Neural progenitor cell (in vitro differentiated cells): Measurements from ENCODE around the gene SLC25A53. TPM values are rescaled to one million over a fixed set of nuclear protein-coding genes. Genes with fewer than 3 reads are reported as not detected.

ENCODE experiments used
- DNase-seq: peaks from one replicate; pipeline ENCODE4 v3.0.0-alpha.2; 2016; ENCODE audit warnings: low spot score
- H2AFZ ChIP-seq: fragments of 200-600 bp; sonication (generic); replicated peaks from 2 replicates; pipeline ENCODE4 v1.6.1; 2016; ENCODE audit warnings: antibody characterized with exemption
- H3F3A ChIP-seq: fragments of 200-600 bp; sonication (generic); 2 replicates; pipeline ENCODE4 v1.6.1; 2016; ENCODE audit warnings: antibody characterized with exemption, low read depth
- H3K27ac ChIP-seq: fragments of 200-600 bp; sonication (generic); 2 replicates; pipeline ENCODE4 v1.5.1; 2016; ENCODE audit warnings: mild to moderate bottlenecking
- H3K27me3 ChIP-seq: fragments of 200-600 bp; sonication (generic); 2 replicates; pipeline ENCODE4 v1.6.1; 2016; ENCODE audit warnings: mild to moderate bottlenecking, moderate library complexity
- H3K36me3 ChIP-seq: fragments of 200-600 bp; sonication (generic); 2 replicates; pipeline ENCODE4 v1.5.1; 2016
- H3K4me1 ChIP-seq: fragments of 200-600 bp; sonication (generic); 2 replicates; pipeline ENCODE4 v1.6.1; 2016; ENCODE audit warnings: mixed run types
- H3K4me2 ChIP-seq: fragments of 200-600 bp; sonication (generic); 2 replicates; pipeline ENCODE4 v1.6.1; 2016
- H3K4me3 ChIP-seq: fragments of 200-600 bp; sonication (generic); 2 replicates; pipeline ENCODE4 v1.5.1; 2016
- H3K79me2 ChIP-seq: fragments of 200-600 bp; sonication (generic); 2 replicates; pipeline ENCODE4 v1.6.1; 2016; ENCODE audit warnings: low read depth
- H3K9ac ChIP-seq: fragments of 200-600 bp; sonication (generic); 2 replicates; pipeline ENCODE4 v1.6.1; 2016
- H3K9me3 ChIP-seq: fragments of 200-600 bp; sonication (generic); 2 replicates; pipeline ENCODE4 v1.5.1; 2016; ENCODE audit warnings: low read depth
- H4K20me1 ChIP-seq: fragments of 200-600 bp; sonication (generic); 2 replicates; pipeline ENCODE4 v1.6.1; 2016; ENCODE audit warnings: low read depth
- H3K27ac Mint-ChIP-seq: 3 replicates; pipeline ENCODE4 v1.8.0; 2021; ENCODE audit warnings: mixed read lengths
- H3K27me3 Mint-ChIP-seq: 2 replicates; pipeline ENCODE4 v1.8.0; 2022; ENCODE audit warnings: low read depth, mild to moderate bottlenecking, inconsistent platforms, moderate library complexity, mixed read lengths; ENCODE audit not compliant: insufficient read depth
- H3K36me3 Mint-ChIP-seq: 3 replicates; pipeline ENCODE4 v1.8.0; 2021; ENCODE audit warnings: mixed read lengths
- H3K4me1 Mint-ChIP-seq: 3 replicates; pipeline ENCODE4 v1.8.0; 2021; ENCODE audit warnings: mixed read lengths
- H3K4me3 Mint-ChIP-seq: 3 replicates; pipeline ENCODE4 v1.8.0; 2021; ENCODE audit warnings: mild to moderate bottlenecking, moderate library complexity, mixed read lengths
- H3K9me3 Mint-ChIP-seq: 3 replicates; pipeline ENCODE4 v1.8.0; 2020; ENCODE audit warnings: mixed read lengths
- CTCF ChIP-seq: fragments of 200-600 bp; sonication (generic); IDR thresholded peaks from 2 replicates; pipeline ENCODE4 v1.5.1; 2017; ENCODE audit warnings: antibody characterized with exemption, mild to moderate bottlenecking
- EZH2 ChIP-seq: fragments of 200-600 bp; sonication (generic); IDR thresholded peaks from 2 replicates; pipeline ENCODE4 v1.6.1; 2017; ENCODE audit warnings: antibody characterized with exemption, mild to moderate bottlenecking, moderate library complexity
- EZH2phosphoT487 ChIP-seq: fragments of 200-600 bp; sonication (generic); IDR thresholded peaks from 2 replicates; pipeline ENCODE4 v1.6.1; 2017; ENCODE audit warnings: antibody characterized with exemption
- total RNA-seq: library from RNA; depleted of rRNA; stranded (reverse); fragments of >200 nt; gene quantifications from 2 replicates; pipeline ENCODE4 v1.2.3, GENCODE V29; 2015; ENCODE audit warnings: low replicate concordance

The SLC25A53 gene
- total RNA-seq, 1 donor from 2014 or later: 4.0 TPM

DNA sequence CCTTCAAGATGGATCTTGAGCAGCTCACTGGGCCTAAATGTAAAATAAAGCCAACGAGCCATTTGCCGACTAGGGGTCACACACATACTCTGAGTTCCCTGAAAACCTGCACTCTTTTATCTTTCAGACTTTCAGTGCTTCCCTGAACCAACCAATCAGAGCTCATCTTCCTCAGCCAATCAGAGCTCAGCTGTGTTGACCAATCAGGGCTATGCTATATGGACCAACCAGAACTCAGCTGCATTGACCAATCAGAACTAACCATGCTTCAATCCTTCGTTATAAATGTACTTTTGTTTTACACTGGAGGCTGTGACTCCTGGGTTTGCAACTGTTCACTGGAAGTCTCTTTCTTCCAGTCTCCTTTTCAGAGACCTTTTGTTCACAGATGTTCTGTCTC lies 19.3 kb downstream of the SLC25A53 start:
- Mint-ChIP-seq H3K27me3 (peaks cover 2% of the 10 kb centered on the region), H3K36me3 (no peaks in the 10 kb centered on the region), H3K4me1 (peaks cover 6% of the 10 kb centered on the region), H3K4me3 (no peak overlapping the region), H3K27ac (no peak overlapping the region), H3K9me3 (no peaks in the 10 kb centered on the region)
- no peak overlapping the region for H3K27ac ChIP-seq
- no peak for TF ChIP-seq CTCF
- no peak for TF ChIP-seq EZH2phosphoT487
- TF ChIP-seq EZH2: no peak
- no peaks in the 10 kb centered on the region for H3K79me2 ChIP-seq
- no peak overlapping the region for H3K4me3 ChIP-seq
- H3K36me3 ChIP-seq: no peaks in the 10 kb centered on the region
- no peaks in the 10 kb centered on the region for H3F3A ChIP-seq
- no peaks in the 10 kb centered on the region for H3K4me1 ChIP-seq
- no peaks in the 10 kb centered on the region for H3K9me3 ChIP-seq
- no peak overlapping the region for H2AFZ ChIP-seq
- DNase-seq: no peak
- H3K9ac ChIP-seq: no peak overlapping the region
- H3K27me3 ChIP-seq: no peaks in the 10 kb centered on the region
- no peaks in the 10 kb centered on the region for H4K20me1 ChIP-seq
- no peak overlapping the region for H3K4me2 ChIP-seq

- Histone ChIP-seq H3K27me3 (no peaks in the 10 kb centered on the region), H3K27ac (no peak overlapping the region), H2AFZ (peak overlapping the region; percentile 90), H3K9me3 (no peaks in the 10 kb centered on the region), H3K36me3 (no peaks in the 10 kb centered on the region), H3K4me2 (peak overlapping the region; percentile 75), H3K4me1 (no peaks in the 10 kb centered on the region), H3K79me2 (no peaks in the 10 kb centered on the region), H3F3A (no peaks in the 10 kb centered on the region), H3K4me3 (peak overlapping the region; percentile 38), H3K9ac (no peak overlapping the region), H4K20me1 (no peaks in the 10 kb centered on the region)
- peaks cover 2% of the 10 kb centered on the region for H3K27me3 Mint-ChIP-seq
- peak; percentile 89 for DNase-seq
- H3K4me3 Mint-ChIP-seq: peak overlapping the region; percentile 79
- peaks cover 6% of the 10 kb centered on the region for H3K4me1 Mint-ChIP-seq
- TF ChIP-seq EZH2phosphoT487: no peak
- TF ChIP-seq EZH2: no peak
- peak; percentile 76 for TF ChIP-seq CTCF
- H3K36me3 Mint-ChIP-seq: no peaks in the 10 kb centered on the region
- H3K9me3 Mint-ChIP-seq: no peaks in the 10 kb centered on the region
- H3K27ac Mint-ChIP-seq: no peak overlapping the region
Measured at GRCh38 chrX:104136241-104137019, 20.4 kb downstream of the SLC25A53 start.

DNA sequence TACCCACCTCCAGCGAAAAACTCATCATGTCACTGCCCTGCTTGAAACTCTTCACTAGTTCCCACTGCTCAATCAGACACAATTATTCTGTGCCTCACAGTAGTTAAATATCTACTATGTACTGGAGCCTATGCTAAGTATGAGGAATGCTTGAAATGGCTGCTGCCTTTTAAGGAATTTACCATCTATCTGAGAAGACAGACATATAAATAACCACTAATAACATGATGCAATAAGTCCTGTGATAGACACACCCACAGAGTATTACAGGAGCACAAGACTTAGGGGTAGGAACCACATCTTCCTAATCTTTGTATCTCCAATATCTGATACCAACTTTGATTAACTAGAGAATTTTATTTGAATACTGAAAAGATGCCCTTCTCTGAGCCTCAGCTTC lies 21.1 kb downstream of the SLC25A53 start:
- Histone ChIP-seq H3K4me3 (no peak overlapping the region), H4K20me1 (no peaks in the 10 kb centered on the region), H3K4me2 (no peak overlapping the region), H3K27ac (no peak overlapping the region), H3K4me1 (no peaks in the 10 kb centered on the region), H3K79me2 (no peaks in the 10 kb centered on the region), H3K9me3 (no peaks in the 10 kb centered on the region), H3K9ac (no peak overlapping the region), H3K36me3 (no peaks in the 10 kb centered on the region), H2AFZ (no peak overlapping the region), H3F3A (no peaks in the 10 kb centered on the region), H3K27me3 (no peaks in the 10 kb centered on the region)
- no peak for TF ChIP-seq EZH2
- DNase-seq: no peak
- H3K27me3 Mint-ChIP-seq: peaks cover 2% of the 10 kb centered on the region
- no peaks in the 10 kb centered on the region for H3K36me3 Mint-ChIP-seq
- peaks cover 6% of the 10 kb centered on the region for H3K4me1 Mint-ChIP-seq
- H3K9me3 Mint-ChIP-seq: no peaks in the 10 kb centered on the region
- H3K27ac Mint-ChIP-seq: peak overlapping the region; percentile 1
- H3K4me3 Mint-ChIP-seq: no peak overlapping the region

- no peak for DNase-seq
- TF ChIP-seq EZH2: no peak
- TF ChIP-seq CTCF: no peak
- no peak for TF ChIP-seq EZH2phosphoT487
- H4K20me1 ChIP-seq: no peaks in the 10 kb centered on the region
- no peaks in the 10 kb centered on the region for H3K36me3 Mint-ChIP-seq
- no peaks in the 10 kb centered on the region for H3K79me2 ChIP-seq
- no peak overlapping the region for H3K4me3 ChIP-seq
- no peaks in the 10 kb centered on the region for H3K27me3 ChIP-seq
- H2AFZ ChIP-seq: no peak overlapping the region
- H3K27ac ChIP-seq: no peak overlapping the region
- H3K27me3 Mint-ChIP-seq: peaks cover 2% of the 10 kb centered on the region
- H3K9ac ChIP-seq: no peak overlapping the region
- H3K4me3 Mint-ChIP-seq: no peak overlapping the region
- H3K9me3 Mint-ChIP-seq: no peaks in the 10 kb centered on the region
- H3K36me3 ChIP-seq: no peaks in the 10 kb centered on the region
- H3K4me1 ChIP-seq: no peaks in the 10 kb centered on the region
- H3K27ac Mint-ChIP-seq: no peak overlapping the region
- H3F3A ChIP-seq: no peaks in the 10 kb centered on the region
- peaks cover 6% of the 10 kb centered on the region for H3K4me1 Mint-ChIP-seq
- H3K4me2 ChIP-seq: no peak overlapping the region
- no peaks in the 10 kb centered on the region for H3K9me3 ChIP-seq
Measured at GRCh38 chrX:104134583-104135261, 22.1 kb downstream of the SLC25A53 start.
